Duodenal mucosa (tissue), 2 donors: Measurements from ENCODE around the gene PHEX.
A peak's percentile ranks its signal among the peaks of the same experiment; 100 is the strongest.

Experiments
- H3K27ac ChIP-seq: one replicate; pipeline ENCODE4 v1.7.0; 2013; ENCODE audit warnings: low read depth, low read length
- H3K27me3 ChIP-seq, 2 donors: one replicate each; pipeline ENCODE4 v1.7.0; 2013; ENCODE audit warnings: low read length in 2 of 2, control low read depth in 1 of 2; ENCODE audit not compliant: insufficient read depth in 2 of 2, control insufficient read depth in 1 of 2
- H3K36me3 ChIP-seq, 2 donors: one replicate each; pipeline ENCODE4 v1.7.0; 2013; ENCODE audit warnings: low read length in 2 of 2, control low read depth in 1 of 2; ENCODE audit not compliant: insufficient read depth in 2 of 2, control insufficient read depth in 1 of 2
- H3K4me1 ChIP-seq, 2 donors: one replicate each; pipeline ENCODE4 v1.7.0; 2013; ENCODE audit warnings: low read length in 2 of 2, control low read depth in 1 of 2; ENCODE audit not compliant: insufficient read depth in 2 of 2, control insufficient read depth in 1 of 2
- H3K4me3 ChIP-seq, 2 donors: one replicate each; pipeline ENCODE4 v1.7.0; 2013; ENCODE audit warnings: low read length in 2 of 2, low read depth in 1 of 2
- H3K9ac ChIP-seq, 2 donors: one replicate each; pipeline ENCODE4 v1.7.0; 2013; ENCODE audit warnings: low read length in 2 of 2, low read depth in 1 of 2
- H3K9me3 ChIP-seq, 2 donors: one replicate each; pipeline ENCODE4 v1.7.0; 2013; ENCODE audit warnings: low read length in 2 of 2, control low read depth in 1 of 2; ENCODE audit not compliant: control insufficient read depth in 1 of 2

The PHEX gene

DNA sequence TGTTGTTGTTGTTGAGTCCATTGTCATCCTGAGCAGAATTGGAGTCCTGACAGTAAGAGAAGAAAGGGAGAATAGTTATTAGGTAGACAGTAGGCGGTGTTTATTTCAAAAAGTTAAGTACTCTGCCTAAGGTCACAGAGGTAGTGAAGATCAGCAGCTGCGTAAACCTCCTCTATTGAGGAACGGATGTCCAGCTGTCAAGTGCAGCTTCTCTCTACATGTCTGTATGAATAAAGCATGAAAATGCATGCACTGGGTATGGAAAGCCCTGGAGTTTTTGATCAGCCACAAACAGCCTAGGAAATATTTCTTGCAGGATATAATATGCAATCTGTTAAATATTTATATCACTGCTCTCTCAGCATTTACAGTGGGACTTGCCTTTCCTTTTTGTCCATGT is 131.2 kb downstream of the PHEX start:
- no peaks in the 10 kb centered on the region for H3K36me3 ChIP-seq
- no peak overlapping the region for H3K4me3 ChIP-seq
- H3K4me1 ChIP-seq: no peaks in the 10 kb centered on the region
- H3K9ac ChIP-seq: no peak overlapping the region
- H3K27me3 ChIP-seq: no peaks in the 10 kb centered on the region
- H3K27ac ChIP-seq: no peak overlapping the region
- H3K9me3 ChIP-seq: no peaks in the 10 kb centered on the region

GRCh38 chrX:22164770-22165388 is 132.8 kb downstream of the PHEX start:
- Histone ChIP-seq H3K9ac (no peak overlapping the region), H3K36me3 (no peaks in the 10 kb centered on the region), H3K4me3 (no peak overlapping the region), H3K27ac (no peak overlapping the region), H3K27me3 (no peaks in the 10 kb centered on the region), H3K9me3 (no peaks in the 10 kb centered on the region), H3K4me1 (no peaks in the 10 kb centered on the region)

DNA sequence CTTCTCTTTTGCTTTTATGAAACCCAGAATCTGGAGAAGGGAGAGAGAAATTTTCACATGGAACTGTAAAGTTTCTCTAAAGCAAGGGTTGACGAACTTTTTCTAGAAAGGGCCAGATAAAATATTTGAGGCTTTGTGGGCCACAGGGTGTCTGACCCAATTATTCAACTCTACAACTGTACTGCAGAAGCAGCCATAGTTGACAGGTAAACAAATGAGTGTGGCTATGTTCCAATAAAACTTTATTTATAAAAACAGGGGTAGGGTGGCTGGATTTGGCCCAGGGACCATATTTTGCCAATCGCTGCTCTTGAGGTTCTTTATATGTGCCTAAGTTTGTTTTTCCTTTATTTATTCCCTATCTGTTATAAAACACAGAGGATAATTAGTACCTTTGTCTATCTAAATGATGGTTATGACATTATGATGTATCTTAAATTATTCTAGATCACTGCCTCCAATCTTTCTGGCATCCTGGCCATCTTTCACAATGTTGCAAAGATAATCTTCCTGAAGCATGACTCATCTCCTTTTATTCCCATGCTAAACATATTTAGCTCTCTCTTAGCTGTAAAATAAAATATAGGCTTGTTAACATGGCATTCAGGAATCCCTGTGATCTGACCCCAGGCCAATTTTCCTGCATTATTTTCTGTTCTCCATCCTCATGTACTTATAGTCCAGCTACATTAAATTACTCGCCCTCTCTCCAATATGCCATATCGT is 133.8 kb downstream of the PHEX start:
- no peak overlapping the region for H3K27ac ChIP-seq
- H3K36me3 ChIP-seq: no peaks in the 10 kb centered on the region
- no peaks in the 10 kb centered on the region for H3K27me3 ChIP-seq
- H3K9me3 ChIP-seq: no peaks in the 10 kb centered on the region
- no peaks in the 10 kb centered on the region for H3K4me1 ChIP-seq
- no peak overlapping the region for H3K9ac ChIP-seq
- no peak overlapping the region for H3K4me3 ChIP-seq

DNA sequence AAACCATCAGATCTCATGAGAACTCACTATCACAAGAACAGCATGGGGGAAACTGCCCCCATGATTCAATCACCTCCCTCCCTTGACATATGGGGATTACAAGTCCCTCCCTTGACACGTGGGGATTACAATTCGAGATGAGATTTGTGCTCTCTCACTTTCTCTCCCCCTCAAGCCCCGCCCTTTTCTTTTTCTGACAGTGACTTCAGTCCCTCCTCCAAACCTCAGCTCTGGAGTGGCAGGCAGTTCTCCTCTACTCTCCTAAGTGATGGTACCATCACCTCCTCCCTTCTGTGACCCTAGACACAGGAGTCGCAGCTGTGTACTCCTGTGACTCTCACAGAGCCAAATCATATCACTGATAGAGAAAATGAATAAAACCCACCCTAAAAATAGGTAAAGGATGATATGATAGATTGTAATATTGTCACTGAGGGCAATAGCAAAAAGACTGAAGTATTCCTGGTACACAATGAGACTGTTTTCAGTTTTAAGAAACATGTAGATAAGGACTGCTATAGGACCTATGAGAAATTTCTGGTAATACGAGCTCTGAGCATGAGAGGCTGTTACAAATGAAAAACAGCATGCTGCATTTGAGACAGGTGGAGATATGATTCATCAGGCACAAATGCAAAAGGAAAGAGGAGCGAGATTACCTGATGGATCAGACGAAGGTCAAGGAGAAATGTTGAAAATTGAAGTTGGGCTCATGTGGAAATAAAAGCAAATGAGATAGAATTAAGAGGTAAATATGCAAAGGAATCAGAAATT is 139.3 kb downstream of the PHEX start:
- Histone ChIP-seq H3K4me3 (no peak overlapping the region), H3K27ac (no peak overlapping the region), H3K9ac (no peak overlapping the region), H3K36me3 (no peaks in the 10 kb centered on the region), H3K9me3 (no peaks in the 10 kb centered on the region), H3K4me1 (no peaks in the 10 kb centered on the region), H3K27me3 (no peaks in the 10 kb centered on the region)

GRCh38 chrX:22173966-22174365 is 141.8 kb downstream of the PHEX start:
- H3K9ac ChIP-seq: no peak overlapping the region
- no peaks in the 10 kb centered on the region for H3K9me3 ChIP-seq
- H3K4me1 ChIP-seq: no peaks in the 10 kb centered on the region
- no peak overlapping the region for H3K4me3 ChIP-seq
- H3K36me3 ChIP-seq: no peaks in the 10 kb centered on the region
- no peaks in the 10 kb centered on the region for H3K27me3 ChIP-seq
- H3K27ac ChIP-seq: no peak overlapping the region

DNA sequence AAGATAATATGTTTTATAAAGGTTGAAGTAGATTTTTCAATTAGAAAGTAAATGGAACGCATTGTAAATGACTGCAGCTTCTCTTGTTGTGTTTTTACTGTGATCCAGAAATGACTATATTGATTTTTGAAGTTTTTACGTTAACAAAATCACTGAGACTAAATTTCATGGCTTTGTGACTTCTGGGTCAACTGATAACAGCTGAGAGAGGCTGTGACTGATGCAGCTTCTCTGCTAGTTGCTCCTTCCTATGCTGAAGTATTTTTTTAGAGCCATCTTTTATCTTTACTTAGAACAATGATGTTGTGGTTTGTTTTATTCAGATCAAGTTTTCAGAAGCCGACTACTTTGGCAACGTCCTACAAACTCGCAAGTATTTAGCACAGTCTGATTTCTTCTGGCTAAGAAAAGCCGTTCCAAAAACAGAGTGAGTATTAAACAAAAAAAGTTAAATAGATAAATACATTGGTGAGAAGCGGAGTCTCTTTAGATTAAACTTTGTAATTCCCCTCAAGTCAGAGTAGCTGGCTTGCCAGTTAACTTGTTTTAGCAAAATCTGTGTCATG is 145.9 kb downstream of the PHEX start:
- Histone ChIP-seq H3K36me3 (no peaks in the 10 kb centered on the region), H3K9me3 (no peaks in the 10 kb centered on the region), H3K9ac (no peak overlapping the region), H3K4me1 (no peaks in the 10 kb centered on the region), H3K4me3 (no peak overlapping the region), H3K27ac (no peak overlapping the region), H3K27me3 (no peaks in the 10 kb centered on the region)

DNA sequence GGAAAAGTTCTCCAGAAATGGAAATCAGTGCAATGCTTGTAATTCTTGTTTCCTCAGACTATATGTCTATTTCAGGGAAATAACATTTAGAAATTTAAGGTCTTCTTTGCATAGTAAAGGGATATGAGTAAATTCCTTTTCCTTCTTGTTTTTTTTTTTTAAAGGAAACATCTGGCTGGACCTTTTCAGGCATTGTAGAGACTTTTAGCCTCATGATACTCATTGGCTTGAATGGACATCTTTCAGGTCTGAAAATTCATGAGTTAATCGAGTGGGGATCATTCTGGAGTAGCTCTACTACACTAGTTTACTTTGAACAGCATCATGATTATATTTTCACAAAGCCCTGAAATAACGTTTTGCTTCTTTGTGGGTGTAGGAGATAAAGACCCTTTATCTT is 152.0 kb downstream of the PHEX start:
- Histone ChIP-seq H3K27me3 (no peaks in the 10 kb centered on the region), H3K9ac (no peak overlapping the region), H3K4me1 (no peaks in the 10 kb centered on the region), H3K4me3 (no peak overlapping the region), H3K9me3 (no peaks in the 10 kb centered on the region), H3K27ac (no peak overlapping the region), H3K36me3 (no peaks in the 10 kb centered on the region)

GRCh38 chrX:22186165-22186564 is 154.0 kb downstream of the PHEX start:
- Histone ChIP-seq H3K36me3 (no peaks in the 10 kb centered on the region), H3K4me3 (no peak overlapping the region), H3K9ac (no peak overlapping the region), H3K4me1 (no peaks in the 10 kb centered on the region), H3K9me3 (no peaks in the 10 kb centered on the region), H3K27me3 (no peaks in the 10 kb centered on the region), H3K27ac (no peak overlapping the region)

DNA sequence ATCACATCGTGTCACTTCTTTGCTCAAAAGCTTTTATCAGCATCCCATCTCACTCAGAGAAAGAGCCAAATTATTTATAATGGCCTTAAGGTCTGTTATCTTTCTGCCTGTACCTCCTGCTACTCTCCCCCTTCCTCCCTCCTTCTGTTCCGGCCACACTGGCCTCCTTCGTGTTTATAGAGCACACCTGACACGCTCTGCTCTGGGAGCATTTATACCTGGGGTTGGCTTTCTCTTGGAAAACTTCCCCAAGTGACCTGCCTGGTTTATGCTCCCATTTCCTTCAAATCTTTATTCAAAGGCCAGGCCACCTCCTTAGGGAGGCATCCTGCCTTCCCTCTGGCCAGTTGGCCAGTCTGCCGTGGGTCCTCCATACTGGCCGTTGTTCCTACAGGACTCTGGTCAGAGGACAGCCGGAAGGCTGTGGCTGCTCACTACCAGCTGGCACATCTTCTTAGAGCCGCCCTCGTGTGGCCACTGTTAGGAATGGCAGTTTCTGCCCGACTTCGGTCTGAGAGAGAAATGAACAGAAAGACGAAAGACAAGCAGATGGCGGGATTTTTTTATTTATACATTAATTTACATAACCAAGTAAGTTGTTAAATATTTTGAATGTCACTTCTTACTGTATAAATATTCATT is 160.4 kb downstream of the PHEX start:
- H3K9me3 ChIP-seq: no peaks in the 10 kb centered on the region
- no peak overlapping the region for H3K9ac ChIP-seq
- H3K27me3 ChIP-seq: no peaks in the 10 kb centered on the region
- no peaks in the 10 kb centered on the region for H3K36me3 ChIP-seq
- no peaks in the 10 kb centered on the region for H3K4me1 ChIP-seq
- peak overlapping the region in 1 of 2 donors; percentile 13 for H3K4me3 ChIP-seq
- H3K27ac ChIP-seq: no peak overlapping the region
